Fibroblast of skin of right quadriceps (primary cell): ENCODE measurements around the gene COL19A1.
"Not testable (repeated sequence)": the region's sequence is repeated elsewhere in the genome, so short reads cannot be mapped to it uniquely, and the experiment has no call there.

Experiments used
- DNase-seq: peaks from one replicate; pipeline ENCODE4 v3.0.0-alpha.2; 2013

The COL19A1 gene

DNA sequence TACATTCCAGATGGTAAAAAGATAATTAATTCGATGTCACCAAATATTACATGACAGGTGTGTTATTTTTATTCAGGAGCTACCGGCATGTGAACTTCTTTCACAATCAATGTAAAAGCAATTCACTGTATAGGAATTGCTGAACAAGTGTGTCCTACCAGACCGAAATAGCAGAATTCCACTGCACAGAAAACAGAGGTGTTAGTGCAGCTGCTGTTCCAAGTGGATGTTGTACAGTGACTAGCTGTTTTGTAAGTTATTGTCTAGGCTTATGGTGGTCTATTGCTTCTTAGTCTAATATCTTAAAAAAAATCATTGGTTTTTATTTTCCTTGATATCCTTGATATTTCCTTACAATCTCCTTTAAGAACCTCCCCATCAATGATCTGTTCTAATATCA lies 107.4 kb downstream of the COL19A1 start:
- DNase-seq = no peak

DNA sequence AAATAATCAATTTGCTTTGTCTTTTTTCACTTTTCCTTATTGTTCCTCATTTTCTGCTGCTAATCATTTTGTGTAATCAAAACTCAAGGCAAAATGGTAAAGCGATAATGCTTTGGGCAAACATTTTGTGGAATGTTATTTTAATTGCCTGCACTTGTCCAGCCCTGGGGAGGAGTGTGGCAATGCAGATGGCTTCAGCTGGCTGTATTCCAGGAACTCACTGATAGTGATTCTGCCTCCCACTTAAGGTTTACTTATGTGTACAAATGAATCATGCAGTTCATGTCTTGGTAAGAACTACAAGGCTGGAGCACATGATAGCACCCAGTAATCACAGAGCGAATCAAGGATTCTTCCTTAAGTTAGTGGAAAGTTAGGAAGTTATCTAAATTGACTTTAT lies 107.8 kb downstream of the COL19A1 start:
- peak; percentile 2 for DNase-seq

DNA sequence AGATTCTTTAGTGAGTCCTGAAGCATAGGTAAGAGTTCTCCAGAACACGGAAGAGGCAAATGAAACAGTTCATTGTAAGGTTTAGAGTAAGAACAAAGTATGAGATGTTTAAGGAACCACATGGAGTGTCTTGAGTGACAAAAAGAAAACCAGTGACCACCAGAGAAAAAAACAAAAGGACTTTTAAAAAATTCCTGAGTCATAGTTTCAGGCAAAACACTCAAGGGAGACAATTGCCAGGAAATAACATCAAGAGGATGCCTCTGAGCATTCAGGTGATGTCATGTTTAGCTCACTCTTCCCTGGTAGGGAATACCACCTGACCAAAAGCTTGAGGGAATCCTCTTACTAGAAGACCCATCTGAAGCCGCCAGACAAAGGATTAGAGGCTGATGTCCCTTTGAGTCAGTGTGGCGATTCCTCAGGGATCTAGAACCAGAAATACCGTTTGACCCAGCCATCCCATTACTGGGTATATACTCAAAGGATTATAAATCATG lies 110.3 kb downstream of the COL19A1 start:
- no peak for DNase-seq

DNA sequence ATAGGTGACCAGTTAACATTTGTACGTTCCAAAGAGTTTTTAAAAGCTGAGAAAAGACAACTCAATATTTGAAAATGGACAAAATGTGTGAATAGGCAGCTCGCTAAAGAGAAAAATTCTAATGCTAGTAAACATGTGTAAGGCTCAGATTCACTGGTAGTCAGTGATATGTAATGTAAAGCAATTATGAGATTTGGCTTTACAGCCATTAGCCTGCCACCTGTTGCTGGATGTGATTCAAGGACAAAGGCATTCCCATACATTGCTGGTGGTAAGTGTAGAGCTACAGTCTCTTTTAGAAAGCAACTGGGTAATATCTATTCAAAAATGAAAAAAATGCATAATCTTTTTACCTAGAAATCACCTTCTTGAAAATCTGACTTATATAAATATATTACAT lies 114.3 kb downstream of the COL19A1 start:
- DNase-seq = no peak

DNA sequence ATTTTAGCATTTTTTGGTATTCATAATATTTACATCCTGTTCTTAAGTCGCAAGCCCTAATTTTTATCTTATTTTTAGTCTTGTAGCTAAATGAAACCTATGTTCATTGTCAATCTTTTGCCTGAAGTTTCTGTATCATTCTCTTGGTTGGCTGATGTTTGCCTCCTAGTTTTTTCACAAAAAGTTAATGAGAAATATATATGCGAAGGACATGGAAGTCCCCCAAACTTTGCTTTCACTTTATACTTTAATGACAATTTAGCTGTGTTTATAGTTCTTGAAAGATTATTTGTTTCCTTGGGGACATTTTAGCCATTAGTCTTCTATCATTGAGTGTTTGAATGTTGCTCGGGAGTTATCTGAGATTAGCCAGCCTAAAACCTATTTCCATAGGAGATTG lies 118.2 kb downstream of the COL19A1 start:
- DNase-seq = no peak

DNA sequence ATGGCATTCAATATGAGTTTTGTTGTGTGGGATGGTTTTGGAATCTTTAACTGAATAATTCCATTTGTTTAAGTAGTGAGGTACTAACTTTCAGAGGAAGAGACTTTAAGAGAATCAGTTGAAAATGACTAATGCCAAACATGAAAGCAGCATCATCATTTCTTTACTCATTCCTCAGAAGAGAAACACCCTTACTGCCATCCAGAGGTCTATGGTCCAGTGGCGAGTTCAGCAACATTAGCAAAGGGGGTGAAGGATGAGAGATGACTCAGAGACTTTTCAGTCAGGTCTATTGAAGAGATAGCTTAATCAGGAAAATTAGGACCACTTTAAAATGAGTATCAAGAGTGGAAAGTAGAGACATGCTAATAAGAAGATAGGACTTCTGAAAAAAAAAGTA lies 118.8 kb downstream of the COL19A1 start:
- peak; percentile 10 for DNase-seq

DNA sequence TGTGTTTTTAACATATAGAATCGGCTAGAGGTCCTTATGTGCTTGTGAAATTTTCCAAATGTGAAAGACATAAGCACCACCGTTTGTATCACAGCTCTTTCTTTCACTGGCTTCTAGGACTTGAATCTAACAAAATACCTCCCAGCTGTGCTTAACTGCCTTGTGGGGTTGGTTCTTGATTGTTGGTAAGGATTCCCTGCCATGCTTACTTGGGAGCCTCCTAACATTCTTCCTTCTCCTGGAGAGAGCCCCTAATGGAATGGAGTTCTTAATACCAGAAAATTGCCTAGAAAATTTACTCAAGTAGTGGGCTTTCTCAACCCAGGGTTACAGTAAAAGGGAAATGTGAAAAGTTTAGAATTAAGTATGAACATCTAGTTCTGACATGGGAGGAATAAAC lies 121.2 kb downstream of the COL19A1 start:
- no peak for DNase-seq

DNA sequence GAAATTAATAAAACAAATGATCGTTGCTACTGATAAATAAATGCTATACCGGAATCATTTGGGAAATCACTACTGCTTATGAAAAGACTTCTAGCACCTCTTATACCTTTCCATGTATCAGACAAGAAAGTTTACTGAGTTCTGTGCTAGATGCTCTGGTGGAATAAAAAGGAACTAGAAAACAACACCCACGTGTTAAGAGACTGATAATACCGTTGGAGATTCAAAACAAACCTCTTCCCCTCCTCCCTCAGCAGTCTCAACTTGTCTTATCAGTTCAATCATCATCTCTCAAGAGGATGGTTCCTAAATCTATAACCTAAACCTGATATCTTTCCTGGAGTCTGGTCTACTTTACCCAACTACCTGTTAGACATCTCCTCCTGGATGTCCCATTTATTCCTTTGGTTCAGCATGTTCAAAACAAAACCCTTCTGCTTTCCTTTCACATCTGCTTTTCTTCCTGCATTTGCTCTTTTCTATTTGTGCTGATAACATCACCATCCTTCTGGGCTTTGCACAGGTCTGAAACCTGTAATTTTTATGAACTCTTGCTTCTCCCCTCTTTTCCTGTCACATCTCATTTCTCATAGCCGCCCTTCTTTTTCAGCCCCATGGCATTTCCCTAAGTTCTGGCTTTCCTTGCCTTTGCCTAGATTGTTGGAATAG lies 122.2 kb downstream of the COL19A1 start:
- DNase-seq = no peak

DNA sequence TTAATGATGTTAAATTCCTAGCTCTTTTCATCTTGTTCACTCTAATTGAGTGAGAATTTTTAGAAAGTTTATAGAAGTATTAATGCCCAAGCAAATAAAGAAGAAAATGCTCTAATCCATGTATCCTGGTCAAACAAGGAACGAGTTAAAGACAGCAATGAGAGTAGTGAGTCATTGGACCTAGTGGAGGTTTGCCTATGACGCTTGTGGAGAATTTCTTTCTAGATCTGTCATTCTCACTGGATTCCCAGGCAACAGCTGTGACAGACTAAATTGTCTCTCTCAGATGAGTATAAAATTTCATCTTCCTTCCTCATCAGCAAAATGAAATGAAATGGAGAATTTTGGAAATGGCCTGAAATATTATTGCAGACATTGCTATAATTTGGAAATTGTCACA lies 127.9 kb downstream of the COL19A1 start:
- peak; percentile 6 for DNase-seq

DNA sequence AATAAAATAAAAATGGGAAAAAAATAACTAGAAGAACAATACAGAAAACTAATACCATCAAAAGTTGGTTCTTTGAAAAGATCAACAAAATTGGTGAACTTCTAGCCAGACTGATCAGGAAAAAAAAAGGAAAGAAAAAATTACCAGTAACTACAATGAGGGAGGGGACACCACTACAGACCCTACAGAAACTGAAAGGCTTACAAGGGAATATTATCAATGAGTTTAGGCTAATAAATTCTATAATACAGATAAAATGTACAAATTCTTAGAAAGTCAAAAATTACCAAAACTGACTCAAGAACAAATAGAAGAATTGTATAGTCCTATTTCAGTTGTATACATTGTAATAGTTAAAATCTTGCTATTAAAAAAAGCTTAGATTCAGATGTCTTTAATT lies 141.8 kb downstream of the COL19A1 start:
- no peak for DNase-seq

DNA sequence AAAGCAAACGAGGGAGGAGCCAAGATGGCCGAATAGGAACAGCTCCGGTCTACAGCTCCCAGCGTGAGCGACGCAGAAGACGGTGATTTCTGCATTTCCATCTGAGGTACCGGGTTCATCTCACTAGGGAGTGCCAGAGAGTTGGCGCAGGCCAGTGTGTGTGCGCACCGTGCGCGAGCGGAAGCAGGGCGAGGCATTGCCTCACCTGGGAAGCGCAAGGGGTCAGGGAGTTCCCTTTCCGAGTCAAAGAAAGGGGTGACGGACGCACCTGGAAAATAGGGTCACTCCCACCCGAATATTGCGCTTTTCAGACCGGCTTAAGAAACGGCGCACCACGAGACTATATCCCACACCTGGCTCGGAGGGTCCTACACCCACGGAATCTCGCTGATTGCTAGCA lies 144.0 kb downstream of the COL19A1 start:
- not testable (repeated sequence) for DNase-seq

DNA sequence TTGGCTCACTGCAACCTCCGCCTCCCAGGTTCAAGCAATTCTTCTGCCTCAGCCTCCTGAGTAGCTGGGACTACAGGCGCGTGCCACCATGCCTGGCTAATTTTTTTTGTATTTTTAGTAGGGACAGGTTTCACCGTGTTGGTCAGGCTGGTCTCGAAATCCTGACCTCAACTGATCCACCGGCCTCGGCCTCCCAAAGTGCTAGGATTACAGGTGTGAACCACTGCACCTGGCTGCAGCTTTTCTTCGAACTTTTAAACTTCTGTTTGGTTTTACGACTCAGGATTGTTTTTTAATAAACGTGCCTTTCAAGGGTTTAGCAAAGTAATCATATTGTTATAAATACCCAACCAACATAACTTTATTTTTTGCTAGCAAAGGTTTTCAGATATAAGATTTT lies 156.8 kb downstream of the COL19A1 start:
- not testable (repeated sequence) for DNase-seq

DNA sequence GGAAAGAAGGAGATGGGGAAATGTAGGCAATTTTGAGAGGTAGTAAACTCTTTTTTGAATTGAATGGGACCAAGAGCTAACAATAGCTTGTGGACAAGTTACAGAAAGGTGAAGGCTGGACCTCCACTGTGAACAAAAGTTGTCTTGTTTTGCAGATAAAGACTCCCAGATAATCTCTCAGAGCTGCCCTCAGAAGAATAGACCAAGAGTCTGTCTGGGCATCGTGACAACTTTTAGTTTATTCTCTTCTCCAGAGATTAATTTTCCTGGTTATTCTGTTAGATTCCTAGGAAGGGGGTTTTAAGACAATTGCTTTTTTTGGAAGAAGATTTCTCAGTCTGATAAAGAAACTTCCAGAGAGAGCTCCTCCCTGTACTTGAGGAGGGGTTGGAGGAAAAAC lies 161.9 kb downstream of the COL19A1 start:
- DNase-seq = no peak

DNA sequence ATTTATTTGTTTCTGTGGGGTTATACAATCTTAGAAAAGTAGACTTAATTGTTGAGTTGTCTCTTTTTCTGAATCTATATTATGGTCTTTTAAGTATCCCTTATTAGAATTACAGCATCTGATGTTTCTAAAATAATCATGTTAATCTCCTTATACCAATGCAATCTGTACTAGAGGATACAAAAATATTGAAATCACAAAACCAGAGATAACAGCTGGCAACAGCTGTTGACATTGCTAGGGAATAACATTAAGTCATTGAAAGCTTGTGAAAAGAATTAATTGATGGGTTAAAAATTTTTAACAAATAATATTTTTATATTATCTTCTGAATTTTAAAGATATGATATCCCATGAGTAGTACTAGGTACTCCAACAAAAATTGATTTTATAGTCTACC lies 162.6 kb downstream of the COL19A1 start:
- no peak for DNase-seq

DNA sequence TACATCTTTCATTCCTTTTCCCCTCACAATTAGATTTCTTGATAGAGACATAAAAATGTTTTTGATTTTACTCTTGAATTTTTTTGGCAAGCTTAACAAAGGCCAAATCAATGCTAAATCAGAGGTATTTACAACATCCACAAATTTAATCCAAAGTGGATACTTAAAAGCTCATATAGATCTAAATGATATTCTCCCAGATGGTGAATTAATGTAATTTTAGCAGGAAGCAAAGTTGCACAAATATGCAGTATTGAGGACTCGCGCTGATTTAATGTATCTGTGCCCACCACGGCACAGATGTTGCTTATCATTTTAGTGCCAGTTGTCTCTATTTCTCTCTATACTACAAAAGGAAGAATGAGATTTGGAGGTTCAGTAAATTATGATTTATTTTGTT lies 167.4 kb downstream of the COL19A1 start:
- no peak for DNase-seq

DNA sequence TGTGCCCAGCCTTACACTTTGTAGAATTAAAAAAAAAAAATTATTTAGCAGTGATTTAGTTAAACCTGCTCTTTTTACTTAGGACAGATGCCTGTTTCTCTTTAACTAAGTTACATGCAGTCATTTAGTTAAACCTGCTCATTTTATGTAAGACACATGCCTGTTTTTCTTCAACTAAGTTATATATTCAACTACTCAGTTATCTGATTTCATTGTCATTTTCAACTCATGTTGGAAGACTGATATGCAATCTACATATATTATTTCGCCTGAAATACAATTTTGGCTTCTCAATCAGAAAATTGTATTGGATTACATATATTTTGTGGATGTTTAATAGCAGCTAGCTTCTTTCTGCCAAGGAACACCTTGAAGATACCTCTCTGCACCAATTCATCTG lies 171.1 kb downstream of the COL19A1 start:
- no peak for DNase-seq

DNA sequence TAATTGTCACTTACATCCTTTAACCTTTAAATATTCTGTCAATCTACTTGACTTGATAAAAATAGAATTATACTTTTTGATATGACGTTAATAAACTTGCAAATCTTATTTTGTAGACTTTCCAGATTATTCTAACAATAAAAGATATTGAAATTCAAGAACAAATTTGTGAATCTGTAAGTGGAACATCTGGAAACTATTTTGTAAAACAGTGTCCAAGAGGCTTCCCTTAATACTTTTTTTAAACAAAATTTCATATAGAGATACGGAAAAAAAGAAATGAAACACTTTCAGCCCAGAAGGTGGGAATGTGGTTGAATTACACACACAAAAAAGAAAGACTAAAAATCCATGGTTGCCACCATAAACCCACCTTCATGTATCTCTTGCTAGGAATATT lies 174.4 kb downstream of the COL19A1 start:
- no peak for DNase-seq

DNA sequence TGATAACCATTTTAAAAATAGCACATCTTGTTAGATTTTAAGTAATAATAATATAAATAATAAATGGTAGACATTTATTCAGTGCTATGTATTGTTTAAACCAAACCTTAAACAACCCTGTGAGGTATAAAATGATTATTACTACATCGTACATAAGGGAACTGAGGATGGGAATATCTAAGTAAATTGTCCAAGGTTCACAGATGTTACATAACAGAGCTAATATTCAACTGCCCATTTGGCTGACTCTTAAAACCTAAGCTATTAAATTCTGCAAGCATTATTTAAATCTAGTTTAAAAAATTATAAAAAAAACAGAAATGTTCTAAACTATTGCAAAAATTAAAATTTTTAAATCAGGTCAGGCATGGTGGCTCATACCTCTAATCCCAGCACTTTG lies 175.1 kb downstream of the COL19A1 start:
- no peak for DNase-seq

DNA sequence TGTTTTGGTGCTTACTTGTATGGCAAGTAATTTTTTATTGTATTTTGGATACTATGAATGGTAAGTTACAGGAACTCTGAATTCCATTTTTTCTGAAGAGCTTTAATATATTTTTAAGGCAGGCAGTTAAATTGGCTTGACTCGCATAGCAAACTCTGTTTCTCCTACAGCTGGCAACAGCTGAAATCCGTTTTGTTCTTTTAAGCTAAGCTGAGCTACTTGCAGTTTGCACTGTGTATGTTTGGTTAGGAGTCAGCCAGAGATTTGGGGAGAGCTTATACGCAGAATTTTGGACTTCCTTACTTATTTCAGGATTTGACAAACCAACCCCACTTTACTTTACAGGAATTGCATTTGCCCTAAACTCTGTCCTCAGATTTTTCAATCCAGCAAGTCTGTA lies 179.1 kb downstream of the COL19A1 start:
- no peak for DNase-seq

DNA sequence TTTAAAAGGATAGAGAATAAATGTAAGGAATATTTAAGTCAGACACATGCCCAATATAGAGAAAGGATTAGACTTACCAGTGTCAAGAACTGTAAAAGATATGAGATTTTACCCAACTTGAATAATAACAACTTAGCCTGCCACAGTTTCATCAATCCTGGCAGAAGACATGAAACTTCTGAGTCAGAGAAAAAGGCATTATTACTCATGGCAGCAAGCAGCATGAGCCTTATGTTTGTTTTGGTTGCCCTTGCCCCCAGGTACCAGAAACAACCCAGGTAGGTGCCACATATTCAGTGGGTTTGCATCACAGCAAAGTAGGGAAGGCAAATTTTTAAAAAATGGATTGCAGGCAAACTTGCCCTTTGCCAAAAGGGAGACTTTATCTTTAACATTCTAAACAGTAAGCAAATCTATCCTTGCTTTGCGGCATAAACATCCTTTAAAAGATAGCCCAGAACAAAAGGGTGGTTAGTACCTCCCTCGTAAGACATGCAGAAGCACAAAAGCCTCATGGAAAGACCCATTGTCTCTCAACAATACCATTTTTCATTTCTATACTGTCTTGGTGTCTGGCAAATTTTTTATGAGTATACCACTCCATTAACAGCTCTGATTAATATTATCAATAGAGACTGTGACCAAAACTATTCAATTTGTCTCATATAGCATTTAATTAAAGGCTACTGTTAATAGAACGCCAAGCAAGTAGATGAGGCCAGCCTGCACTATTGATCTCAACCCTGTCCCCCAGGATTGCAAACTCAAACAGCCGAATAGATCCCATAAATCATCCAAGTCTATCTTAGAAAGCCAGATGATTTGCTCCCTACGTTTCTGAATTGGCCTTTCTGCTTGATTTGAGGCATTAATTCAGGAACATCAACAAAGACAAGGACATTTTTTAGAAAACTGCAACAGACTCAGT lies 185.1 kb downstream of the COL19A1 start:
- no peak for DNase-seq

DNA sequence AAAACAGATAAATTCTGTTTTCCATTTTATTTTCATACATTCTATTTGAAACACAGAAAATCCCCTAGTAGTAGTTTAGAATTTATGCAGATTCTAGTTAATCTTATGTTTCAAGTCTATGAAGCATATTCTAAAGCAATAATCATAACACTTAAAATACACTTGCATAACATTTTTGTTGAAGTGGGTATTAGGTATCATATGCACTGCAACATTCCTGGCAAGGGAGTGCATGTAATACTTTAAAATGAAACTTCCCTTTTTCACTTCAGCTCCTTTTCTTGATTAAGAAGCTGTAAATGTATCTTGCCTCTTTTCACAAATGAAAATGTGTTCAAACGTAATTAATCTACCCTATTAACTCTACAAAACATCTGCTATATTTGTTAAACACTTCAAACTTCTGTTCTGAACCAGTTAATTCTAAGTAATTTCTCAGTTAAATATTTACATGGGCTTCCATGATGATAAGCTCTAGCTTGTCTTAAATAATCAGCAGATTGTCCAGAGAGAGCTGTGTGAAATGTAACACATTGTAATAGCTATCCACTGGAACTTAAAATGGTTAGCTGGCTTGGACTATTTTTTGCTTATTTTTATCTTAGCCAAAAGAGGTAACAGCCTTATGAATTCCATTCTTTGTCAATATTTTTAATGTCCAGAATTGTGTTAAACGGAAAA lies 192.8 kb downstream of the COL19A1 start:
- no peak for DNase-seq

DNA sequence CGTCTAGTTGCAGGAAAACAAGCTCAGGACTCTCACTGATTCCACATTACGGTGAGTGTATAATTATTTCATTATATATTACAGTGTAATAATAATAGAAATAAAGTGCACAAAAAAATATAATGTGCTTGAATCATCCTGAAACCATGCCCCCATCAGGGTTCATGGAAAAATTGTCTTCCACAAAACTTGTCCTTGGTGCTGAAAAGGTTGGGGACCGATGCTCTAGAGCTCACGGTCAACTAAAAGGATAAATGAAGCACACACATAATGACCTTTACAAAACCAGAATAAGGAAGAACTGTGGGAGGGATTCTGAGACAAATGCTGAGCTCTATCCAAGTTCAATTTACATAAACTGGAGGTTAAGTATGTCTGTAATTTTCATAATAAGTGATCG lies 194.3 kb downstream of the COL19A1 start:
- no peak for DNase-seq

DNA sequence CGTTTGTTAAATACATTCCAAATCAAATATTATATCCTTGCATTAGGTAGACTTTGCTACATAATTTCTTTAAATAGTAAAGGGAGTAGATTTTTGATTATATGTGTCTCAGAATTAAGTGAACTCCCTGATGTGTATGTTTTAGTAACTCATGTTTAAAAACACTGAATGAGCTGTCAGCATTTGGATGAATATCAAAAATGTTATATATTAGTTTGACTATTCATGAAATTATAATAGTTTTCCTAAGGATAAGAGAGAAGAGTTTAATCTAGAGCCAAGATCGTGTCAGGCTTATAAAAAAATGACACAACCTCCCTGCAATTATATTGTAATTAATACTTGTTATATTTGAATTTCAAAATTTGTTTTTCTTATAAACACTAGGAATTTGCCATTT lies 195.2 kb downstream of the COL19A1 start:
- no peak for DNase-seq

DNA sequence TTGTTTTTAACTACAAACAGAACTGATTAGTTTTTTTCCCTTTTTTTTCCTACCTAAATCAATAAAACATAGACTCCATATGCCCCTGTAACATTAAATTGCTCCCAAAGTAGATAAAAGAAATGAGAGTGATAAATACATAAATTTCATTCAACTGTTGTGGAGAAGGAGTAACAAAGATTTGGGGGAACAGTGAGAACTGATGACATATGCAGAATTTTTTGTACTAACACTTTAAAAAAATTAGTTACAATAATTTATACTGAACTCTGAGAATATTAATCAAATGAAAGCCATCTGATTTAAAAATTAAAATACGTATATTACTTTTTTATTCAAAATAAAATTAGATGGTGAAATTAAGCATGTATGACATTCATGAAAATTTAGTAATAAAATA lies 195.7 kb downstream of the COL19A1 start:
- no peak for DNase-seq
